CMK (cell line): ENCODE results near the gene IFNA7.
"Not testable (repeated sequence)": the region's sequence is repeated elsewhere in the genome, so short reads cannot be mapped to it uniquely, and the experiment has no call there.

ENCODE experiments used
- DNase-seq: peaks from one replicate; pipeline ENCODE4 v3.0.0-alpha.2; 2010; ENCODE audit warnings: low read depth

The IFNA7 gene

GRCh38 chr9:21182810-21183736 lies 18.9 kb downstream of the IFNA7 start:
- not testable (repeated sequence) for DNase-seq

GRCh38 chr9:21174671-21175070 lies 27.3 kb downstream of the IFNA7 start:
- DNase-seq, result no peak

GRCh38 chr9:21172156-21172555 lies 29.8 kb downstream of the IFNA7 start:
- no peak for DNase-seq

DNA sequence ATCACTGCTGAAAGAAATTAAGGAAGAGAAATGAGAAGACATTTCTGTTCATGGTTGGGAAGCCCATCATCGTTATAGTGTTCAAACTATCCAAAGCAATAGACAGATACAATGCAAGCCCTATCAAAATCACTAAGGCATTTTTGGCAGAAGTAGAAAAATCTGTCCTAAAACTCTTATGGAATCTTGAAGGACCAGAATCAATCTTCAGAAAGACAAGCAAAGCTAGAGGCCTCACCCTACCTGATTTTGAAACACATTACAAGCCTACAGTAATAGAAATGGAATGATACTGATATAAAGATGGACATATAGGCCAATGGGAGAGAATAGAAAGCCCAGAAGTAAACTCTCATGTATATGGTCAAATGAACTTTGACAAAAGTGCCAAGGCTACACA lies 30.7 kb downstream of the IFNA7 start:
- no peak for DNase-seq

- not testable (repeated sequence) for DNase-seq
Observed at GRCh38 chr9:21166560-21166959, 35.4 kb downstream of the IFNA7 start, which contains the start of gene IFNA21. TSS of gene IFNA21 (minus strand) at chr9:21166660. CDS start at chr9:21166612, 48 bp downstream.

- no peak for DNase-seq
Observed at GRCh38 chr9:21165516-21165915, 36.5 kb downstream of the IFNA7 start.

DNA sequence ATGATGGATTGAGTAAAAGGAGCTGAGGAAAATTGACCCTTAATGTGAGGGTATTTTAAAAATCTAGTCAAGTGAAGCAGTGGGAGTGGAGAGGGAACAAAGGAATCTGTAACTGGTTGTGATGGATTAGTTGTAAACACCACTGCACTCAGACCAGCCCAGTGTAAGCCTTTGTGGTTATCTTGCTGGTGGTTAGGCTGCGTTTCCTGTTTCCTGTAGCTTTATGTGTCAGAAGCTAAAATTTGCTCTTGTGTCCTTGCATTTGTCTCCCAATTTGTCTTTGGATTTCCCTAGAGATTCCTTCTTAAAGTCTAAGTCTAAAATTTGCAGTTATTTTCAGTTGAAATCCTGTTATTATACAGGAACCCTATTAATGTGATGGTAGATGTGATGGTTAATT lies 41.8 kb downstream of the IFNA7 start:
- DNase-seq, result no peak

DNA sequence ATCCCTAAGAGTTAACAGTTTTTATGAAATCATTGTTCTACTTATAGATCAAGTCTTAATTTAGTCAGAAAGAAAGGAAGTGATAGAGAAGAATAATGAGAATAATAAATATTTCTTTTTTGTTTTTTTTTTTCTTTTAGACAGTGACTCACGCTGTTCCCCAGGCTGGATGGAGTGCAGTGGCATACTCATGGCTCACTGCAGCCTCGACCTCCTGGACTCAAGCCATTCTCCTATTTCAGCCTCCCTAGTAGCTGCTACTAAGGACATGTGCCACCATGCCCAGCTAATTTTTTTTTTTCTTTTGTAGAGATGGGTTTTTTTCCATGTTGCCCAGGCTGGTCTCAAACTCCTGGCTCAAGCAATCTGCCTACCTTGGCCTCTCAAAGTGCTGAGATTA lies 46.5 kb downstream of the IFNA7 start:
- DNase-seq, result no peak

DNA sequence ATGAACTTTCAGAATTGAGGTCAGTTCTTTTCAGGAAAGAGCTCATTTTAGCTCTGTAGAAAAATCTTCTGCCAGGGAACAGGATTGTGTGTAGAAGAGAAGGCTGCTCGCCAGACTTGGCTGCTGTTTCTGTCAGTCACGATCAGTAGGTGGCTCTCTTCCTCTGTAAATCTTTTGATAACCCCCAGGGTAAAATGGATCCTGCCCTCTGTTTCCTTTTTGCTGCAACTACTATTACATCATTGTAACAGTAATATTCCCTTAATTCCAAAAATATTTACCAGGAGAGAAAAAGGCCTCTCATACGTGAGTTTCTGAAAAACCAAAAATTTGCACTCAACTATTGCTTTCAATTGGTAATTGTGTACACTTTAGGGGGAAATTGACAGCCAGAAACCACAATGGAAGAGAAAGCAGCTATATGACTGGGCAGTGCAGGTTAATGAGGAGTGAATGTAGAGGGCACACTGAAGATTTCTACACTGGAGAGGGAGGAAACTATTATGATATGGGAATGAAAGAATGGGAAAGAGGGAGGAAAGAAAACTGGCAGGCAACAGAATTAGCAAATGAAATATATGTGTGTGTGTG lies 47.9 kb downstream of the IFNA7 start:
- DNase-seq, result no peak

GRCh38 chr9:21153336-21154017 lies 48.5 kb downstream of the IFNA7 start:
- no peak for DNase-seq
